ENCODE measurements around the gene HTR2A.

The HTR2A gene

DNA sequence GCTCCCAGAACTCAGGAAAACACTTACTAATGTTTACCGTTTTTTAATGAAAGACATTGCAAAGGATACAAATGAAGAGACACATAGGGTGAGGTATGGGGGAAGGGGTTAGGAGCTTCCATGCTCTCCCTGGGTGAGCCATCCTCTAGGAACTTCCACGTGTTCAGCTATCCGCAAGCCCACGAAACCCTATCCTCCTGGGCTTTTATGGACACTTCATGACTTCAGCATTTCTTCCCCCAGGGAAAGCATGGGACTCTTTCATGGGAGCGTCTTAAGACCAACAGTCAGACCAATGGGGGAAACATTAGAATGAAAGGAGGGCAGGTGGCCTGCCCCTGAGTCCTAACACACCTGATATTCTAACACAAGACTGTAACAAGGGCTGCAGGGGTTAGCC, 93.3 kb downstream of the HTR2A start:
- DNase-seq = no peak

DNA sequence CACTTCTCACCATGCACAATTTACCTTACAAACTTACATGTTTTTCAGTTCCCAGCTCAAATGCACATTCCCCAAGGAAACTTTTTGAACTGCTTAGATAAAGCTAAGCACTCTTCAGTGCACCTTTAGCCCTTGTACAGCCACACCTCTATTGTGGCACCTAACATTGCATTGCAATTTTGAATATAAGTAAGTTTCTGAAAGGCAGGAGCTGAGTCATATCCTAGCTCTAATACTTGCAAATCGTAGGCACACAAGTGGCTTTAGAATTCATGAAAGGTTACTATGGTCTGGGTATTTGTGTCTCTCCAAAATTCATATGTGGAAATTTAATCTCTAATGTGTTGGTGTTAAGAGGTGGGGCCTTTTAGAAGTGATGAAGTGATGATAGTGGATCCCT, 95.0 kb downstream of the HTR2A start:
- DNase-seq = no peak

DNA sequence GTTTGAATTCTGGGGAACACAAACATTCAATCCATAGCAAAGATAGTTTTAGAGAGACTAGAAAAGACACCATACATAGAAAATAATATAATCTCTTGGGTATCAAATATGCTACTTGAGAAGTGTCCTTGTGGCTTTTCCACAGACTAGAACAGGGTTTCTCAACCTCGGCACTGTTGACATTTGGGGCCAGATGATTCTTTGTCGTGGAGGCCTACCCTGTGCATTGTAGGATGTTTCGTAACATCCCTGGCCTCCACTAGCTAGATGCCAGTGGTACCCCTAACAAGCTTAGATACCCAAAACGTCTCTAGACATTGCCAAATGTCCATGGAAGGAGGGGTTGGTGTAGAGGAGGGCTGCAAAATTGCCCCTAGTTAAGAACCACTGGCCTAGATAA, 97.7 kb downstream of the HTR2A start:
- no peak for DNase-seq

DNA sequence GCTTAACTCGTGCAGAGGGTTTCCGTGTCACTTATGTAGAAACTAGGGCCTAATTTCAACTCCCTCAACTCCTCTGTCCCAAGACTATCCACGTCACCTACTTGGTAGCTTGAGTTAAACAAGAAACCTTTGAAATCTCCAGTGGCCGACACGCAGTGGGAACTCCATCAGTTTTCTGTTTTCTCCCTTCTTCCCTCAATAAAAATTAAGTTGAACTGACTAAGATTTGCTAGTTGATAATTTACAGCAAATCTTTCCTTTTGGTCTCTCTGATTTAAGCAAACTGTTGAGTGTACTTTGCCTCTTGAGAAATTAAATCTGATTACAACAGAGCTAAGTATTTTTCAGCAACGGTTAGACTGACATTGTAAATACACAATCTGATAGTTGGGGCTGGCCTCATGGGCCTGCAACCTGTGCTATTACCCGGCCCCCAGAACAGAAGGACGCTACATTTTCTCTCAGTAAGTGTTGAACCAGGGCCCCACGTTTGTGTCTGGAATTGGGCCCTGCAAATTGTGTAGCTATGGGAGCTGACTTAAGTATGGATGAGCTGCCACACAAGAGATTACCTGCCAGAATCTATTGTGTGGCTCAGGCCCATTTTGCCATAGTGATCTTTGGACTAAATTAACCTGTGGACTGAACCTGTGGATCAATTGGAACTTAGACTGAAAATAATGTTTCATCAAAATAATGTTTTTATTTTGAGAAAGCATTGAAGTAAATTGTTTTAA, 99.2 kb downstream of the HTR2A start:
- DNase-seq = no peak

DNA sequence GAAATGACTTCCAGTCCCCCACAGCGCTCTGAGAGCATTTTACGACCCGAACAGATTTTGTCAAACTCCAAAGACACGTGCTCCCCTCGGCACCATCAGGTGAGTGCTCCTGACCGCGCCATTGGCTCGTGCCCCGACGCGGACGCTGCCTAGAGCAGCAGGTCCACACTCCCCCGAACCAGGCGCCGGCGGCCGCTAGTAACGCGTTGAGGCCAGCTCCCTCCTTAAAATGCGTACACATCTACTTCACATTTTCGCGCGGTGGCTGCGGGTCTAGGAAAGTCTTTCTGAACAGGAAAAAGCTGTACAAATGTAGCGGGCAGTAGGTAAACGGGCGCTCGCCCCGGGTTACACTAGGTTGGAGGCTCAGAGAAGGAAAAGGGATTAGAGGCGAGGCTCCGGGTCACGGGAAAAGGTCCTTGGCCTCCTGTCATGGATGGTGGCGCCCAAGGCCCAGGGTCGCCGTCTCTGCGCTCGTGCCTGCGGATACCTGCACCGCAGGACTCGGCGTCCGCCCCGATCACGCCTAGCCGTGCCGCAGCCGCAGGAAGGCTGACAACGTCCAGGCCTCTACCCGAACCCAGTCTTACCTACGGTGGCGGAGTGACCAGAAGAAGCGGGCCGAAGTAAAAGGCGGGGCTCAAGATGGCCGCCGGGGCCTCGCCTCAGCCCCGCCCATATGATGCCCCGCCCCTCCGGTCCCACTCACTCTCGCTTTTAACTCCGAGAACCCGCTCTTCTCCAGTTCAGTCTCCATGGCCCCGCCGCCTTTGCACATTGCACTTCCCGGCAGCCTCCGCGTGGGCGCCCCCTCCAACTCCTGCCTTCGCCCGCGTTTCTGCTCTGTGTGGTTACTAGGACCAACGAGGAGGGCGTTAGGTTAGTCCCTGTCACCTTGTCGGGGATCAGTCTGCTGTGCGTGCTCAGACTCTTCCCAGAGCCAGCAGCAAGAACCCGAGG, 100.1 kb downstream of the HTR2A start, which contains the start of gene ESD:
TSS of gene ESD (minus strand) at position 647 of the 960 bp plus-strand sequence. CDS start 5,748 bp downstream, outside the sequence.
- DNase-seq = peak; percentile 96

DNA sequence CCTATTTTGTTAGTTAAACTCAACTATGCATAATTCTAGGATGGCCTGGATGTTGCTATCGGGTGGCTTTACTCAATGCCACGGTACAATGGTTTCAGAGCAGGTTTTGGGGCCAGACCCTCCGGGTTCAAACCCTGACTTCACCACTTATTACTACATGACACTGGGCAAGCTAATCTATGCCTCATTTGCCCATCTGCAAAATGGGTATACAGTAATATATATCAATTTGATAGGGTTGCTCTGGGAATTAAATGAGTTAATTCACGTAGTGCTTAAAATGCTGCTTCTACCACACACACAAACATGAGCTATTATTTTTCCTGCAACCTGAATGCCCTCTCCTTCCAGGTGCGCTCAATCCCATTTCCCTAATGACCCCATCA, 100.7 kb downstream of the HTR2A start:
- no peak for DNase-seq

DNA sequence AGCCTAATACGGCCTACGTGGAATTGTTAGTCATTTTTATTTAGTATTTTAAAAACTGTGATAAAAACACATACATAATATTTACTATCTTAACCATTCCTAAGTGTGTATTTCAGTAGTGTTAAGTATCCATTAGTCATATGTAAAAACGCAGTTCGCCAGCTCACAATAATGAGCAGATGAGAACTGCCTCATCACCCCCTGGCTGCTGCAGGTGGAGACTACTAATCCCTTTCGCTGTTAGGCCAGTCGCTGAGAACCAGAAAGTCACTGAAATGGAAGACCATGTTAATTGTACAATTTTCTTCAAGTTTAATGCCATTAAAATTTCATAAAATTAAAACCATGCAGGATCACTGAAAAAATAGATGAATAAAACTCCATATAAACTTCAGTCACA, 101.5 kb downstream of the HTR2A start:
- no peak for DNase-seq

DNA sequence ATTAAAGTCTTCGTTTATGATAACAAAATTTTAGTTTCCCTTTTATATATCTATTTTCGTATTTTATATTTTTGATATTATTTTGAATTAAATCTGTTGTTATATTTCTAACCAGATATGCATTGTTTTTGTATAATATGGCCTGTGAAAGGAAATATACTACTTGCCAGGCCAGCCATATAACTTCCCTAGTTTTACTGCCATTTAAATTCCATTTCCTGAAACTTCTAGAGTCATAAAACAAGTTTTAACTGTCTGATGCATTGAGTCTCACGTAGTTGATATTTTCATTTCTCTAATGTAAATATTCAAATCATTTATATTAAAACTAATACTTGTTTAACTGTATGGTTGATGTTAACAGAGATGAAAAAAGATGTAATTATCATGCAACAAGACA, 113.3 kb downstream of the HTR2A start:
- no peak for DNase-seq

DNA sequence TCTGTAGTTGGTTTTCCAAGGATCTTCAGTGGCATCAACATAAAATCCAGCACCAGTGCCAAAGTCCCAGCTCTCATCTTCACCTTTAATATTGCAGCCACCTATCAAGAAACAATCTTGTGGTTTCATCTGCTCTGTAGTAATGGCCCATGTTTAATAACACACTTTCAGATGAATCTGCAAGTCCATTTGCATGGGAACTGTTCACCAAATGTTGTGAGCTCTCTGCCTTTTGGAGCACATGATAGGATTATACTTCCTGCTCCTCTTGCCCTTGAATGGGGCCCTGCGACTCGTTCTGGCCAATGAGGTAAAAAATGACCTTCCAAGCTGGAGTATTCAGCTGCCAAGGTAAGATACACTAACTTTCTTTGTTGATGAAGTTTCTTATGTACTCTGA, 114.2 kb downstream of the HTR2A start:
- no peak for DNase-seq

DNA sequence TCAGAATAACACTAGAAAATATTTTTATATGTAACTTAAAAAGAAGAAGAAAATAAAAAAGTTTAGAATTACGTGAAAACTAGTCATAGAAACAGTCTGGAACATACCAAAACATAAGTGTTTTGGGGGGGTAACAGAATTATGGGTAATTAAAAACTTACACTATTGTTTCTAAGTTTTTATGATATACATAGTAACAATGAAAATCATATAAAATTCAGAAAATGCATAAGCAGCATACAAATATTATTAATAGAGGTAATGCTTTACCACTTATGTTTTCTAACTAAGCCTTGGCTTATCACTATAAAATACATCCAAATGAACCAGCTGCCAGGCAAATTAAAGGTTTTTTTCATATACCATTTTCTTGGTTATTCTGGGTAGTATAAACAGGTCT, 114.8 kb downstream of the HTR2A start:
- no peak for DNase-seq

All from CD4-positive, alpha-beta T cell treated with Interleukin-6 for 4 hours (primary cell).